ENCODE results near the gene S100Z.
"Not testable (repeated sequence)": the region's sequence is repeated elsewhere in the genome, so short reads cannot be mapped to it uniquely, and the experiment has no call there.

Gene S100Z

GRCh38 chr5:76822105-76822731 is 27.6 kb upstream of the S100Z start:
- not testable (repeated sequence) for DNase-seq (ENCODE audit: low read depth in 2 of 3, low spot score in 2 of 3)

- DNase-seq (ENCODE audit: low read depth in 2 of 3, low spot score in 2 of 3): not testable (repeated sequence)
These were observed 23.4 kb upstream of the S100Z start for GRCh38 chr5:76826416-76826815.

- no peak for DNase-seq (ENCODE audit: low read depth in 2 of 3, low spot score in 2 of 3)
These were observed 18.7 kb upstream of the S100Z start for GRCh38 chr5:76831110-76831452.

- no peak for DNase-seq (ENCODE audit: low read depth in 2 of 3, low spot score in 2 of 3)
These were observed 13.6 kb upstream of the S100Z start for GRCh38 chr5:76836181-76836580.

DNA sequence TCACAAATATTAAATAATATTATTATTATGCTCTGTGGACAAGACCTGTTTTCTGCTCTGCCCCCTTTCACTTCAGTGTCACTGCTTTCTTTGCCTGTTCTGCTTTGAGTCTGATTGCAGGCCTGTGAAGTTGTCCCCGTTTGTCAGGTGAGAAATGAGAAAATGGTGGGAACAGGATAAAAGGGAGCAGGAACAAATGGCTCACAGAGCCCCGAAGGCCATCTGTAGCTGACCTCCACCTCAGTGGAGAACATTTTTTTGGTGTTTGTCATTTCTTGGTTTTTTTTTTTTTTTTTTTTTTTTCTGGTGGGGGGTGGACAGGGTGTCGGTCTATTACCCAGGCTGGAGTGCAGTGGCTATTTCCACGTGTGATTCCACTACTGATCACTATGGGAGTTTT is 13.2 kb upstream of the S100Z start:
- DNase-seq (ENCODE audit: low read depth in 2 of 3, low spot score in 2 of 3): no peak

GRCh38 chr5:76838481-76839261 is 11.1 kb upstream of the S100Z start:
- DNase-seq (ENCODE audit: low read depth in 2 of 3, low spot score in 2 of 3): no peak

GRCh38 chr5:76841361-76841760 is 8.5 kb upstream of the S100Z start:
- no peak for DNase-seq (ENCODE audit: low read depth in 2 of 3, low spot score in 2 of 3)

DNA sequence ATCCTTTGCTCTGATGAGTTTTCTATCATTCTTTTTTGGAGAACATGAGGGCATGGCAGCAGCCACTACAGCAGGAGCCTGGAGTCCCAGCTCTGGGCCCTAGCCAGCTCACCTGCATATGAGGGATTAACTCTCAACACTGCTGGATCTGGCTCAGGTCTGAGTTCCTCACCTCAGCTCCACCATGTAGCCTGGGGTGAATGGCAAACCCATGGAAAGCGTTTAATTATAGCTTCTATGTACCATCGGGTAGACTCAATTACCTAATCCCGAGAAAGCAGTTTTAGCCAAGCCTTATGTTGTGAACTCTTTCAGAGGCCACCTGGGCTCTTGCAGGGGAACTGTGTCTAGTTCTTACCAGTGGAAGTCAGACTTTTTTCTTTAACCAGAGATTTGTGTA is 3.9 kb upstream of the S100Z start:
- DNase-seq (ENCODE audit: low read depth in 2 of 3, low spot score in 2 of 3): no peak

- no peak for DNase-seq (ENCODE audit: low read depth in 2 of 3, low spot score in 2 of 3)
These were observed 830 bp downstream of the S100Z start for GRCh38 chr5:76850543-76851145.

DNA sequence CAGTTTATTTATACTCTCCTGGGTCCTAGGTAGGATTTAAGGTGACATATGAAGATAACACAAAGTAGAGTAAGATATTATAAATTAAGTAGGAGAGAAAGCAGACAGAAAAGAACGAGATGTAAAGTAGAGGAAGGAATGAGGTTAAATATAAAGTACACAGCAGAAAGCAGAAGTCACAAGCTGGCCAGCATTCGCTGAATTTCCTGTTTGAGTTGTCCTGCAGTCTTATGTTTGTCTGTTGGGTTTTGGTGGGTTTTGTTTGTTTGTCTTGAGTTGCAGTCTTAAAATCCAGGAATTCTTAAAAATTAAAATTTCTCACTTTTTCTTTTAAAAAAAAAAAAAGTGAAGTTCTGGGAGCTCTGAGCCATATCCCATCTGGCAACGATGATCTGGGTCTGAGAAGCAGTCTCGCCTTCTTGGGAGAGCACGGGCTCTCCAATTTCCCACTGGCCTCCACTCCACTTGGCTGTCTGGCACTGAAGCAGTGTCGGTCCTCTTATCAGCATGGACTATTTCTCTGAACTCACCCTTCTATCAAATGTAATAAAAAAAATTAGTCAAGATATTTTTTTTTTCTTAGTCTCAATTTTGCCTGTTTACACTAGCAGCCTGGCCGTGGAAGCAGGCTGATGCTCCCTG is 2.0 kb downstream of the S100Z start:
- DNase-seq (ENCODE audit: low read depth in 2 of 3, low spot score in 2 of 3): no peak

- DNase-seq (ENCODE audit: low read depth in 2 of 3, low spot score in 2 of 3): no peak
These were observed 3.0 kb downstream of the S100Z start for GRCh38 chr5:76852772-76853171.

DNA sequence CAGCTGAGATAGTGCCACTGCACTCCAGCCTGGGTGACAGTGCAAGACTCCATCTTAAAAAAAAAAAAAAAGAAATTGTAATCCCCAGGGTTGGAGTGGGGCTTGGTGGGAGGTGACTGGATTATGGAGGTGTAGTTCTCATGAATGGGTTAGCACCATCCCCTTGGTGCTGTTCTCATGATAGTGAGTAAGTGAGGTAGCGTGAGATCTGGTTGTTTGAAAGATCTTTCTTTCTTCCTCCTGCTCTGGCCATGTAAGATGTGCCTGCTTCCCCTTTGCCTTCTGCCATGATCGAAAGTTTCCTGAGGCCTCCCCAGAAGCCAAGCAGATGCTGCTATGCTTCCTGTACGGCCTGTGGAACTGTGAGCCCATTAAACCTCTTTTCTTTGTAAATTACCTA is 3.9 kb downstream of the S100Z start:
- DNase-seq (ENCODE audit: low read depth in 2 of 3, low spot score in 2 of 3): not testable (repeated sequence)

GRCh38 chr5:76854644-76855043 is 4.8 kb downstream of the S100Z start:
- DNase-seq (ENCODE audit: low read depth in 2 of 3, low spot score in 2 of 3): no peak

DNA sequence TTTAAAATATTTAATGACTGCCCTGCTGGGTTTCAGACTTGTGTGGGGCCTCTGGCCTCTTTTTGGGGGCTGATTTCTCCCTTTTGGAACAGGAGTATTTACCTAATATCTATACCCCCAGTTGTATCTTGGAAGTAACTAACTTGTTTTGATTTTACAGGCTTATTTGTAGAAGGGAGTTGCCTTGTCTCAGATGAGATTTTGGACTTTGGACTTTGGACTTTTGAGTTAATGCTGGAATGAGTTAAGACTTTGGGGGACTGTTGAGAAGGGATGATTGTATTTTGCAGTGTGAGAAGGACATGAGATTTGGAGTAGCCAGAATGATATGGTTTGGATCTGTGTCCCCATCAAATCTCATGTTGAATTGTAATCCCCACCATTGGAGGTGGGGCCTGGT is 5.7 kb downstream of the S100Z start:
- DNase-seq (ENCODE audit: low read depth in 2 of 3, low spot score in 2 of 3): not testable (repeated sequence)

DNA sequence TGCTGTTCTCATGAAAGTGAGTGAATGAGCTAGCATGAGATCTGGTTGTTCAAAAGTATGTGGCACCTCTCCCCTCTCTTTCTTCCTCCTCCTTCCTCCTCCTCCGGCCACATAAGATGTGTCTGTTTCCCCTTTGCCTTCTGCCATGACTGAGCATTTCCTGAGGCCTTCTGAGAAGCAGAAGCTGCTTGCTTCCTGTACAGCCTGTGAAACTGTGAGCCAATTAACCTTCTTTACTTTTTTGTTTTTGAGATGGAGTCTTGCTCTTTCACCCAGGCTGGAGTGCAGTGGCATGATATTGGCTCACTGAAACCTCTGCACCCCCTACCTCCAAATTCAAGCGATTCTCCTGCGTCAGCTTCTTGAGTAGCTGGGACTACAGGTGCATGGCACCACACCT is 6.1 kb downstream of the S100Z start:
- DNase-seq (ENCODE audit: low read depth in 2 of 3, low spot score in 2 of 3): no peak

DNA sequence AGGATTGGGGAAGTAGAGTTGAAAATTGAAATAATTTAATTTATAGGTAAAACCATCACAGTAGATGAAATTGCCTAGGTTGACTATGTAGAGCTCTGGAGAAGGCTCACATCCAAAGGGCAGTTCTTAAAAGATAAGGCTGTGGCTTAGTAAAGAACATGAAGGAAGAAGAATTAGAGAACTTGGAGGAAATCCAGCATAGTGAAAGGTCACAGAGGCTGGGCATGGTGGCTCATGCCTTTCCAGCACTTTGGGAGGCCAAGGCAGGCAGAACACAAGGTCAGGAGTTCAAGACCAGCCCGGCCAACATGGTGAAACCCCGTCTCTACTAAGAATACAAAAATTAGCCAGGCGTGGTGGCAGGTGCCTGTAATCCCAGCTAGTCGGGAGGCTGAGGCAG is 7.0 kb downstream of the S100Z start:
- DNase-seq (ENCODE audit: low read depth in 2 of 3, low spot score in 2 of 3): not testable (repeated sequence)

GRCh38 chr5:76859591-76860247 is 9.9 kb downstream of the S100Z start:
- no peak for DNase-seq (ENCODE audit: low read depth in 2 of 3, low spot score in 2 of 3)

- DNase-seq (ENCODE audit: low read depth in 2 of 3, low spot score in 2 of 3): no peak
These were observed 11.8 kb downstream of the S100Z start for GRCh38 chr5:76861612-76862011.

- DNase-seq (ENCODE audit: low read depth in 2 of 3, low spot score in 2 of 3): no peak
These were observed 13.2 kb downstream of the S100Z start for GRCh38 chr5:76863001-76863400.

GRCh38 chr5:76866503-76866902 is 16.7 kb downstream of the S100Z start:
- DNase-seq (ENCODE audit: low read depth in 2 of 3, low spot score in 2 of 3): no peak

DNA sequence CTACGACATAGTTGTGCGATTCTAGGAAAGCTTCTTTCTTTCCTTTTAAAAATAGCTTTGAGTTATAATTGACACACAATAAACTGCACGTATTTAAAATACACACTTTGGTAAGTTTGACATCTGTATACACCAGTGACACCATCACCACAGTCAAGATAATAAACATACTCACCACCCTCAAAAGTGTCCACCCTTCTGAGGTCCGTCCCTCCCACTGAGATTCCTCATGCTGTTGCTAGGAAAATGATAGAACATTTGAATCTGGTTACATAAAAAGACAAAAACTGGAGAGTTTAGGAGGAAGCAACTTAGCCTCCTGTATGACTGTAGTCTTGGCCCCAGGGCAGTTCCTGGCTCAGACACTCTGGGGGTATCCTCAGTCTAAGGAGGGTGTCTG is 17.2 kb downstream of the S100Z start:
- DNase-seq (ENCODE audit: low read depth in 2 of 3, low spot score in 2 of 3): no peak
